AG09319 (cell line): ENCODE data around the gene ITGA11.

Source experiments
- DNase-seq: peaks from one replicate; pipeline ENCODE4 v3.0.0-alpha.2; 2010; ENCODE audit warnings: low read depth; ENCODE audit errors: extremely low read depth
- TF ChIP-seq, protein P1 (sequence below): IDR thresholded peaks from 2 replicates; pipeline ENCODE4 v1.5.1; 2011; ENCODE audit warnings: low read depth, mild to moderate bottlenecking, inconsistent platforms, low read length, moderate library complexity

Gene ITGA11

DNA sequence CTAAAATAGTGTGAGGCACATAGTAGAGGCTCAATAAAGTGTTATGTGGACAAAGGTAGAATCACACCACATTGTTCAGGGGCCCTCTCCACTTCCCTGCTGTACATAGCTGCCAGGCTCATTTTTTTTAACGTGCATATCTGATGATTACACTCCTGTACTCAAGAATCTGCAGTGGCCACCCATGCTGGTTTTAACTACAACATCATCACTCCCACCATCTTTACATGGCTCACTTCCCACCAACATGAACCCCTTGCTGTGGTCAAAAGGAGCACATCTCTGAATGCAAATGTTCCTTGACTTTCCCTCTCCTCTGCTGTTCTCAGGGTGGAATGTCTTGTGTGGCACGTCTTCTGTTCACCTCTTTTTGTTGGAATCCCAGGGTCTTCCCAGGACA, 77.7 kb downstream of the ITGA11 start:
- TF ChIP-seq, protein P1, sequence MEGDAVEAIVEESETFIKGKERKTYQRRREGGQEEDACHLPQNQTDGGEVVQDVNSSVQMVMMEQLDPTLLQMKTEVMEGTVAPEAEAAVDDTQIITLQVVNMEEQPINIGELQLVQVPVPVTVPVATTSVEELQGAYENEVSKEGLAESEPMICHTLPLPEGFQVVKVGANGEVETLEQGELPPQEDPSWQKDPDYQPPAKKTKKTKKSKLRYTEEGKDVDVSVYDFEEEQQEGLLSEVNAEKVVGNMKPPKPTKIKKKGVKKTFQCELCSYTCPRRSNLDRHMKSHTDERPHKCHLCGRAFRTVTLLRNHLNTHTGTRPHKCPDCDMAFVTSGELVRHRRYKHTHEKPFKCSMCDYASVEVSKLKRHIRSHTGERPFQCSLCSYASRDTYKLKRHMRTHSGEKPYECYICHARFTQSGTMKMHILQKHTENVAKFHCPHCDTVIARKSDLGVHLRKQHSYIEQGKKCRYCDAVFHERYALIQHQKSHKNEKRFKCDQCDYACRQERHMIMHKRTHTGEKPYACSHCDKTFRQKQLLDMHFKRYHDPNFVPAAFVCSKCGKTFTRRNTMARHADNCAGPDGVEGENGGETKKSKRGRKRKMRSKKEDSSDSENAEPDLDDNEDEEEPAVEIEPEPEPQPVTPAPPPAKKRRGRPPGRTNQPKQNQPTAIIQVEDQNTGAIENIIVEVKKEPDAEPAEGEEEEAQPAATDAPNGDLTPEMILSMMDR, result no peak
- DNase-seq, result no peak

DNA sequence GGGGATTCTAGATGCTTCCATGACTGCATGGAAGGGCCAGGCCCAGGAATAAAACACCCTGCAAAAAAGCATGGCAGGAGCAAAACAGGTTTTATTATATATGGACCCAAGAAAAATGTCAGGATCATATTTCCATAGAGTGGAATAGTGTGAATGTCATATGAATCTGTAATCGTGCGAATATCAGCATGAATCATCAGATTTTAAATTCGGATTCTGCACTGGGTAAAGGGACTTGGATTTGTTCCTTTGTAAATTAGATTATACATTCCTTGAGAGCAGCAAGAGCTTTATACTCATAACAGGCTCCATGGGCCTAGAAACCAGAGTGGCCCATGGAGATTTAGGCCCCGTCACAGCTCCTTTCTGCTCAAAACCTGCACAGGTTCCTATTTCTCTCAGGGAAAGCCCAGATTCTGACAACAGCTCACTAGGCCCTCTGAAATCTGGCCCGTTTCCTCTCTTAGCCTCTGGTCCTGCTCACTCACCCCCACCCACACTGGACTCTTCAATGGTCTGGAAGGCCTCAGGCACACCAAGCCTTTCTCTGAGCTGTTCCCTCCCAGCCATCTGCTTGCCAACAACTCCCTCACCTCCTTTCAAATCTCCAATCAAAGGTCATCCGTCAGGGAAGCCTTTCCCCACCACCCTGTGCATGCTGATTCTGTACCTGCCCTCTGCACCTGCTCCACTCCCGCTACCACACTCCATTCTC, 78.4 kb downstream of the ITGA11 start:
- TF ChIP-seq, protein P1, result no peak
- DNase-seq, result no peak

DNA sequence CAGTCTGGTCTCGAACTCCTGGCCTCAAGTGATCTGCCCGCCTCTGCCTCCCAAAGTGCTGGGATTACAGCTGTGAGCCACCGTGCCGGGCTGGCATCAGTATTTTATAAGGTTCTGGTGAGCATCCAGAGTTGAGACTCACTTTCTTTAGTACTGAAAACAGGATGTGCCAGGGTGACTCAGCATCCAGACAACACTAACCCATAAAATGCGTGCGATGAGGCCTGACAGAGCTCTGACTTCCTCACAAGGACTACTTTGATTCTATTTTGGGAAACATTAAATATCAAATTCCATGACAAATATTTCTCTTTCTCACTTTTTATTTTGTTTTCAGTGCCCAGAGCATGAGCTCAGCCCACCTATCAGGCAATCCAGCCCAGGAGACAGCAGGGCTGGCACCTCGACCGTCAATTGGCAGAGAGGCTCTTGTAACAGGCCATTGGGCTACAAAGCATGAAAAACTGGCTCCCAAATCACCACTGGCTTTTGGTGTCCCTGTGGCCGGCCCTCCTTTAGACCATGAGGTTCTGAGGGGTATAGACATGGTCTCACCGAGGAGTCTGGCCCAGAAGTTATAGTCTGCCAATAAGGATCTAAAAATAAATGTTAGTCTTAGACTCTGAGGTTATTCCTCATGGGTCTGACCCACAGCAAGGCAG, 79.4 kb downstream of the ITGA11 start:
- DNase-seq, result peak; percentile 86
- TF ChIP-seq, protein P1, result no peak

DNA sequence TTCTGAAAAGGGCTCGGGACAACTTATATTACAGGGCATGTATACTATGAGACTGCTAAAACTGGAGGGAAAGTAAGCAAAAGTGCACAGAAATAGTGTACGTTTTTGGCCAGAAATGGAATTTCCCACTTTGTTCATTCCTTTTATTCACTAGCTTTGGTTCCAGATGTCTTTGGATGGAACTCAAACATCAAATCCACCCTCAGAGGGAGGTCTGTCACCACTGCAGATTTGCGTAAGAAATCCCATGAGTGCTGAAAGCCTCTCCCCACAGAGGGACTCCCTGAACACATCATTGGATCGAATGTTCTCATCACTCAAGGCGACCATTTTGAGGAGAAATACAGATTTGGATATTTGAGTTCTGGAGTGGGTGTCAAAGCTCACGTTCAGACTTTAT, 82.8 kb downstream of the ITGA11 start:
- TF ChIP-seq, protein P1, result no peak
- DNase-seq, result no peak

DNA sequence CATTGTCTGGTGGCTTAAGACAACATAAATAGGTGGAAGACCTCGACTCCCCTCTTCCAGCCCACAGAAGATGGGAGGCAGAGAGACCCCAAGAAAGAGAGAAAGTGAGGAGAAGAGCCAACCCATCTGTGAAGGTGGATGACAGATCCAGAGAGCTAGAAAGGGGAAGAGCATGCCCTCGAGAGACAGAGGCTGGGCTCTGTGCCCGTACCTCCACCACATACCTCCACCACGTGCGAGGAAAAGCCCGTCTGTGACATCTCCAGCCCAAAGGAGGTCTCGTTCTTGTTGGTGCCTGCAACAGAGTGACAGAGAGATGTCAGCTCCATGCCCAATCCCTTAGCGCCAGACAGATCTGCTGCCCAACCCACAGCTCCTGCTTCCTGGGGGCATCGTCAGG, 83.4 kb downstream of the ITGA11 start:
- TF ChIP-seq, protein P1, result no peak
- DNase-seq, result no peak

DNA sequence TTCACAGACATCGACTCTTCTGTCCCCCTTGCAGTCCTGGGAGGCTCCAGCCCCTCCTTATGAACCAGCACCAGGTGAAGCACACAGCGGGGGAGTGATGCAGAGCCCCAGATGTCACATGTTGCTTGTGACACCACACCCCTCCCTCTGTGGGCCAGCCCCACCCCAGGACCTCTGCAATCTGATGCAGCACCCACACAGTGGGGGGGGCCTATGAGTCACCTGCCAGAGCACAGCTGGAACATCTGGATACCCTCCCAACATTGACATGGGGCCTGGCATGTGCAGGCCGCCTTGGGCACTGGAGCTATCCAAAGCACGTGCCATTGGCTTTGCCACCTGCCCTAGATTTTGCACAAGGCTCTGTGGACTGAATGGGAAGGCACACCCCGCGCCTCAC, 83.9 kb downstream of the ITGA11 start:
- no peak for DNase-seq

DNA sequence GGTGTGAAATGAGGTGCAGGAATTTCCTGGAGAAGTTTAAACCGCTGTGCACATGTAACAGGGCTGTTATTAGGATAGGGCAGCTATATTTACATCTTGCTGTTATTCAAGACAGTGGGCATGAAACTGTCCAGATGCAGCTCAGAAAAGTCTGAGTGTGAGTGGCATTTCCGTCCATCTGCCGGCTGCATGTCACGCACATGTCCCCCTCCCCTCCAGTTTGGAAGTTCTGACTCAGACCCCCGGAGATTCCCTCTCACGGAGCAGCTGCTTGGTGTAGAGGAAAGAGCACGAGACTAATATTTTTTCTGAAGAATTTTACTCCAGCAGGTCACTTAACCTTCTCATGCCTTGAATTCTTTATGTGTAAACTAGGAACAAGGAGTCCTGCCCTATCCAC, 84.6 kb downstream of the ITGA11 start:
- DNase-seq, result no peak
- TF ChIP-seq, protein P1, result no peak

More for the DNA sequence above, 83.9 kb downstream of the ITGA11 start:
- TF ChIP-seq, protein P1, result no peak
